ENCODE data around the gene TTC21B. TPM values are rescaled to one million over a fixed set of nuclear protein-coding genes. Genes with fewer than 3 reads are reported as not detected.

TTC21B gene
- total RNA-seq, 2 donors from 2014 or later = 25.8 to 25.9 TPM

DNA sequence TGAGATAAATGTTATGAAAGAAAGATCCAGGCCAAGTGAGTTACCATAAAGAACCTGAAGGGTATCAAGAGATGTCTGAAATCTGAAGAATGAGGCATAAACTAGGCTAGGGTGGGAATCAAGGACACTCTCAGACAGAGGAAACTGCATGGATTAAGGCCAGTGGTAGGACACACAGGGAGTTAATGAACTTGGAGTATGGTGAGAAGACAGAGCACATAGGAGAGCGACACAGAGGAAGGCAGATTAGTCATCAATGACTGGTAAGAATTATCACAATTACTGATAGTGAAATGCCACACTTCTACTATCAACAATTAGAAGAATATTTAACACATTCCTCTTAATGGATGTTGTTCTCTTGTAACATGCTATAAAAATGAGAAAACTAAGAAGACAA lies 76.9 kb downstream of the TTC21B start:
- no peak overlapping the region for H3K4me3 ChIP-seq (ENCODE audit: low read length)
- no peaks in the 10 kb centered on the region for H3K9me3 ChIP-seq (ENCODE audit: control insufficient read depth, low read length)
- peaks cover 26% of the 10 kb centered on the region for H3K36me3 ChIP-seq (ENCODE audit: control insufficient read depth, insufficient read depth, low read length)
- H3K4me1 ChIP-seq (ENCODE audit: control insufficient read depth, insufficient read depth, low read length) = no peaks in the 10 kb centered on the region
- Mint-ChIP-seq H3K36me3 (ENCODE audit: low read depth) (peaks cover 21% of the 10 kb centered on the region), H3K27me3 (ENCODE audit: insufficient read depth) (no peaks in the 10 kb centered on the region), H3K9me3 (no peaks in the 10 kb centered on the region), H3K4me1 (peaks cover 11% of the 10 kb centered on the region), H3K4me3 (no peak overlapping the region), H3K27ac (peak overlapping the region; percentile 37)
- TF ChIP-seq, protein P1, sequence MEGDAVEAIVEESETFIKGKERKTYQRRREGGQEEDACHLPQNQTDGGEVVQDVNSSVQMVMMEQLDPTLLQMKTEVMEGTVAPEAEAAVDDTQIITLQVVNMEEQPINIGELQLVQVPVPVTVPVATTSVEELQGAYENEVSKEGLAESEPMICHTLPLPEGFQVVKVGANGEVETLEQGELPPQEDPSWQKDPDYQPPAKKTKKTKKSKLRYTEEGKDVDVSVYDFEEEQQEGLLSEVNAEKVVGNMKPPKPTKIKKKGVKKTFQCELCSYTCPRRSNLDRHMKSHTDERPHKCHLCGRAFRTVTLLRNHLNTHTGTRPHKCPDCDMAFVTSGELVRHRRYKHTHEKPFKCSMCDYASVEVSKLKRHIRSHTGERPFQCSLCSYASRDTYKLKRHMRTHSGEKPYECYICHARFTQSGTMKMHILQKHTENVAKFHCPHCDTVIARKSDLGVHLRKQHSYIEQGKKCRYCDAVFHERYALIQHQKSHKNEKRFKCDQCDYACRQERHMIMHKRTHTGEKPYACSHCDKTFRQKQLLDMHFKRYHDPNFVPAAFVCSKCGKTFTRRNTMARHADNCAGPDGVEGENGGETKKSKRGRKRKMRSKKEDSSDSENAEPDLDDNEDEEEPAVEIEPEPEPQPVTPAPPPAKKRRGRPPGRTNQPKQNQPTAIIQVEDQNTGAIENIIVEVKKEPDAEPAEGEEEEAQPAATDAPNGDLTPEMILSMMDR (conservative IDR thresholded peaks at IDR 0.05) = no peak
- no peaks in the 10 kb centered on the region for H3K27me3 ChIP-seq (ENCODE audit: control insufficient read depth, insufficient read depth, low read length, poor library complexity, severe bottlenecking)
- no peak overlapping the region for H3K9ac ChIP-seq (ENCODE audit: extremely low read depth, low read length, poor library complexity, severe bottlenecking)
- 67% methylated on average over 1 of the region's 1 CpG; no CpG with 5 or more reads in 1 of the 2 experiments for WGBS, 2 experiments (ENCODE audit: insufficient coverage in 1 of 2, insufficient read length in 1 of 2)
- DNase-seq = no peak
- no peak overlapping the region for H3K27ac ChIP-seq (ENCODE audit: low read depth, low read length)

DNA sequence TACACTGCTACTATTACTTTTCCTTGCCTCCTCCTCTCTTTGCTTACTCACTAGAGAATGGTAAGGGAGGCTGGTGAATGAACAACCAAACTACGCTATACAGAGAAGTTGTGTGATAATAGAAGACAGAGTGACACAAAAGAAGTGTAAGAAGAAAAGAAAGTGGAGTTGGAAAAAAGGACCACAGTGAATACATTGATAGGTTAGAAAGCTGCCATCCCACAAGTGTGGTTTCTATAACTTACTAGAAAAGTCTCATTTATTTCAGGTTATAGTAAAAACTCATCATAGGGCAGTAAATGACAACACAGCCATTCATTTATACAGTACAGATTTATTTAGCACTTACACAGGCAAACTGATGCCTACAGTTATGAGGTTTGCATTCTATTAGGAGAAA lies 77.3 kb downstream of the TTC21B start:
- TF ChIP-seq, protein P1 (conservative IDR thresholded peaks at IDR 0.05) = no peak
- WGBS, 2 experiments (ENCODE audit: insufficient coverage in 1 of 2, insufficient read length in 1 of 2) = 96% methylated on average over 1 of the region's 1 CpG; no CpG with 5 or more reads in 1 of the 2 experiments
- DNase-seq = no peak
- Histone ChIP-seq H3K4me3 (ENCODE audit: low read length) (no peak overlapping the region), H3K36me3 (ENCODE audit: control insufficient read depth, insufficient read depth, low read length) (peaks cover 23% of the 10 kb centered on the region), H3K27me3 (ENCODE audit: control insufficient read depth, insufficient read depth, low read length, poor library complexity, severe bottlenecking) (no peaks in the 10 kb centered on the region), H3K9ac (ENCODE audit: extremely low read depth, low read length, poor library complexity, severe bottlenecking) (no peak overlapping the region), H3K9me3 (ENCODE audit: control insufficient read depth, low read length) (no peaks in the 10 kb centered on the region), H3K27ac (ENCODE audit: low read depth, low read length) (no peak overlapping the region), H3K4me1 (ENCODE audit: control insufficient read depth, insufficient read depth, low read length) (no peaks in the 10 kb centered on the region)
- H3K9me3 Mint-ChIP-seq = no peaks in the 10 kb centered on the region
- H3K4me1 Mint-ChIP-seq = peaks cover 11% of the 10 kb centered on the region
- H3K4me3 Mint-ChIP-seq = no peak overlapping the region
- peaks cover 19% of the 10 kb centered on the region for H3K36me3 Mint-ChIP-seq (ENCODE audit: low read depth)
- H3K27me3 Mint-ChIP-seq (ENCODE audit: insufficient read depth) = no peaks in the 10 kb centered on the region
- no peak overlapping the region for H3K27ac Mint-ChIP-seq

DNA sequence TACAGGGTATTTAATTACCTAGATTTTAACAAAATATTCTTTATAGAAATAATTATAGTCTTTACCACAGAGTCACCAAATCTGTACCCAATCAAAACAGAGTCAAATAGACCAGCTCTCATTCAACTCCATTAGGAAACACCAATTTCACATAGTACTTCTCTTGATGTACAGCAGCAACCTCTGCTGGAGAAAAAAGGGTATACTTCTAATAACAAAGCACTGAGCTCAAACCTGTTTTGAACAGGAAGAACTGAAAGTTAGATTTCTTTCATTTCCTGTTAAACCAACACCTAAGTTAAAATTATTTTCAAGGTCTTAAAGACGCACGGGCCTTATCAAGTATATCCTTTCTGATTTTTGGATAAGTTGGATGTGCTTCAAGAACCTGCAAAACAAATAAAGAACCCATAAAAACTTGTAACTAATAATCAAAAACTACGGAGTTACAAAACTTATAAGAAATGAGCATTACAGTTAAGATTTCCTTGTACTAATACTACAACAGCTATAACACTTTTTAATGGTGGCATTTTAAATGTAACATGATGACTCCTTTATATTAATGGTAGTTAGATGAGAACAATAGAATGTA lies 79.0 kb downstream of the TTC21B start:
- H3K9ac ChIP-seq (ENCODE audit: extremely low read depth, low read length, poor library complexity, severe bottlenecking) = no peak overlapping the region
- H3K27me3 ChIP-seq (ENCODE audit: control insufficient read depth, insufficient read depth, low read length, poor library complexity, severe bottlenecking) = no peaks in the 10 kb centered on the region
- H3K9me3 Mint-ChIP-seq = no peaks in the 10 kb centered on the region
- peaks cover 18% of the 10 kb centered on the region for H3K36me3 Mint-ChIP-seq (ENCODE audit: low read depth)
- 84% methylated on average over 3 of the region's 3 CpGs; no CpG with 5 or more reads in 1 of the 2 experiments for WGBS, 2 experiments (ENCODE audit: insufficient coverage in 1 of 2, insufficient read length in 1 of 2)
- H3K36me3 ChIP-seq (ENCODE audit: control insufficient read depth, insufficient read depth, low read length) = peaks cover 9% of the 10 kb centered on the region
- H3K9me3 ChIP-seq (ENCODE audit: control insufficient read depth, low read length) = no peaks in the 10 kb centered on the region
- no peaks in the 10 kb centered on the region for H3K27me3 Mint-ChIP-seq (ENCODE audit: insufficient read depth)
- no peak for DNase-seq
- H3K27ac ChIP-seq (ENCODE audit: low read depth, low read length) = no peak overlapping the region
- peaks cover 16% of the 10 kb centered on the region for H3K4me1 Mint-ChIP-seq
- no peak overlapping the region for H3K27ac Mint-ChIP-seq
- no peak overlapping the region for H3K4me3 ChIP-seq (ENCODE audit: low read length)
- TF ChIP-seq, protein P1 (conservative IDR thresholded peaks at IDR 0.05) = peak; percentile 87
- H3K4me1 ChIP-seq (ENCODE audit: control insufficient read depth, insufficient read depth, low read length) = no peaks in the 10 kb centered on the region
- H3K4me3 Mint-ChIP-seq = no peak overlapping the region
